ENCODE results near the gene KCNK17.

Gene KCNK17

GRCh38 chr6:39266782-39267355 is 47.4 kb downstream of the KCNK17 start:
- no peaks in the 10 kb centered on the region for H3K36me3 ChIP-seq (ENCODE audit: control insufficient read depth, insufficient read depth, low read length)
- no peak overlapping the region for H3K4me3 ChIP-seq (ENCODE audit: extremely low read depth, insufficient read depth, low read length, poor library complexity, severe bottlenecking)
- 96 to 97% methylated on average over 4 of the region's 5 CpGs for WGBS, 2 experiments (ENCODE audit: insufficient coverage in 2 of 2)
- H3K4me1 ChIP-seq (ENCODE audit: control insufficient read depth, insufficient read depth, low read length, poor library complexity, severe bottlenecking), result peaks cover 5% of the 10 kb centered on the region
- H3K9me3 ChIP-seq (ENCODE audit: control insufficient read depth, low read length), result no peaks in the 10 kb centered on the region
- H3K27ac ChIP-seq (ENCODE audit: low read depth, low read length, severe bottlenecking), result no peak overlapping the region

- Histone ChIP-seq H3K36me3 (ENCODE audit: control insufficient read depth, insufficient read depth, low read length) (no peaks in the 10 kb centered on the region), H3K9me3 (ENCODE audit: control insufficient read depth, low read length) (peaks cover under 1% of the 10 kb centered on the region), H3K27ac (ENCODE audit: low read depth, low read length, severe bottlenecking) (no peak overlapping the region), H3K4me3 (ENCODE audit: extremely low read depth, insufficient read depth, low read length, poor library complexity, severe bottlenecking) (no peak overlapping the region), H3K4me1 (ENCODE audit: control insufficient read depth, insufficient read depth, low read length, poor library complexity, severe bottlenecking) (peaks cover 5% of the 10 kb centered on the region)
- WGBS, 2 experiments (ENCODE audit: insufficient coverage in 2 of 2), result no CpG with 5 or more reads among the region's 2 CpGs
These were observed 47.8 kb downstream of the KCNK17 start for GRCh38 chr6:39266375-39266774.

- Histone ChIP-seq H3K4me1 (ENCODE audit: control insufficient read depth, insufficient read depth, low read length, poor library complexity, severe bottlenecking) (no peaks in the 10 kb centered on the region), H3K4me3 (ENCODE audit: extremely low read depth, insufficient read depth, low read length, poor library complexity, severe bottlenecking) (no peak overlapping the region)
- 20% methylated on average over 1 of the region's 5 CpGs; no CpG with 5 or more reads in 1 of the 2 experiments for WGBS, 2 experiments (ENCODE audit: insufficient coverage in 2 of 2)
These were observed 50.7 kb downstream of the KCNK17 start for GRCh38 chr6:39263303-39264037.

GRCh38 chr6:39261751-39262150 is 52.5 kb downstream of the KCNK17 start:
- WGBS, 2 experiments (ENCODE audit: insufficient coverage in 2 of 2), result 86 to 95% methylated on average over 2 to 3 of the region's 3 CpGs
- no peaks in the 10 kb centered on the region for H3K4me1 ChIP-seq (ENCODE audit: control insufficient read depth, insufficient read depth, low read length, poor library complexity, severe bottlenecking)
- H3K36me3 ChIP-seq (ENCODE audit: control insufficient read depth, insufficient read depth, low read length), result no peaks in the 10 kb centered on the region
- H3K9me3 ChIP-seq (ENCODE audit: control insufficient read depth, low read length), result peaks cover 10% of the 10 kb centered on the region
- no peak overlapping the region for H3K27ac ChIP-seq (ENCODE audit: low read depth, low read length, severe bottlenecking)
- no peak overlapping the region for H3K4me3 ChIP-seq (ENCODE audit: extremely low read depth, insufficient read depth, low read length, poor library complexity, severe bottlenecking)

More at GRCh38 chr6:39263303-39264037, 50.7 kb downstream of the KCNK17 start:
- Histone ChIP-seq H3K36me3 (ENCODE audit: control insufficient read depth, insufficient read depth, low read length) (no peaks in the 10 kb centered on the region), H3K27ac (ENCODE audit: low read depth, low read length, severe bottlenecking) (no peak overlapping the region), H3K9me3 (ENCODE audit: control insufficient read depth, low read length) (peaks cover 10% of the 10 kb centered on the region)

- no peak overlapping the region for H3K4me3 ChIP-seq (ENCODE audit: extremely low read depth, insufficient read depth, low read length, poor library complexity, severe bottlenecking)
- H3K36me3 ChIP-seq (ENCODE audit: control insufficient read depth, insufficient read depth, low read length), result no peaks in the 10 kb centered on the region
- WGBS, 2 experiments (ENCODE audit: insufficient coverage in 2 of 2), result 100% methylated on average over 1 of the region's 2 CpGs; no CpG with 5 or more reads in 1 of the 2 experiments
- peaks cover 10% of the 10 kb centered on the region for H3K9me3 ChIP-seq (ENCODE audit: control insufficient read depth, low read length)
- H3K4me1 ChIP-seq (ENCODE audit: control insufficient read depth, insufficient read depth, low read length, poor library complexity, severe bottlenecking), result no peaks in the 10 kb centered on the region
- H3K27ac ChIP-seq (ENCODE audit: low read depth, low read length, severe bottlenecking), result no peak overlapping the region
These were observed 53.3 kb downstream of the KCNK17 start for GRCh38 chr6:39260953-39261352.

- H3K4me1 ChIP-seq (ENCODE audit: control insufficient read depth, insufficient read depth, low read length, poor library complexity, severe bottlenecking), result no peaks in the 10 kb centered on the region
- H3K4me3 ChIP-seq (ENCODE audit: extremely low read depth, insufficient read depth, low read length, poor library complexity, severe bottlenecking), result no peak overlapping the region
- no peaks in the 10 kb centered on the region for H3K36me3 ChIP-seq (ENCODE audit: control insufficient read depth, insufficient read depth, low read length)
- H3K27ac ChIP-seq (ENCODE audit: low read depth, low read length, severe bottlenecking), result no peak overlapping the region
- peaks cover 10% of the 10 kb centered on the region for H3K9me3 ChIP-seq (ENCODE audit: control insufficient read depth, low read length)
- 88 to 94% methylated on average over 1 to 2 of the region's 2 CpGs for WGBS, 2 experiments (ENCODE audit: insufficient coverage in 2 of 2)
These were observed 53.8 kb downstream of the KCNK17 start for GRCh38 chr6:39260456-39260855.

GRCh38 chr6:39256294-39256940 is 57.8 kb downstream of the KCNK17 start:
- 20 to 73% methylated on average over 1 to 2 of the region's 2 CpGs for WGBS, 2 experiments (ENCODE audit: insufficient coverage in 2 of 2)
- no peak overlapping the region for H3K27ac ChIP-seq (ENCODE audit: low read depth, low read length, severe bottlenecking)

GRCh38 chr6:39254999-39255535 is 59.2 kb downstream of the KCNK17 start:
- no peak overlapping the region for H3K4me3 ChIP-seq (ENCODE audit: extremely low read depth, insufficient read depth, low read length, poor library complexity, severe bottlenecking)
- peaks cover 5% of the 10 kb centered on the region for H3K9me3 ChIP-seq (ENCODE audit: control insufficient read depth, low read length)
- H3K27ac ChIP-seq (ENCODE audit: low read depth, low read length, severe bottlenecking), result no peak overlapping the region
- WGBS, 2 experiments (ENCODE audit: insufficient coverage in 2 of 2), result 88 to 96% methylated on average over 2 to 3 of the region's 4 CpGs
- H3K4me1 ChIP-seq (ENCODE audit: control insufficient read depth, insufficient read depth, low read length, poor library complexity, severe bottlenecking), result no peaks in the 10 kb centered on the region
- no peaks in the 10 kb centered on the region for H3K36me3 ChIP-seq (ENCODE audit: control insufficient read depth, insufficient read depth, low read length)

More at GRCh38 chr6:39256294-39256940, 57.8 kb downstream of the KCNK17 start:
- Histone ChIP-seq H3K4me3 (ENCODE audit: extremely low read depth, insufficient read depth, low read length, poor library complexity, severe bottlenecking) (no peak overlapping the region), H3K9me3 (ENCODE audit: control insufficient read depth, low read length) (peaks cover 15% of the 10 kb centered on the region), H3K36me3 (ENCODE audit: control insufficient read depth, insufficient read depth, low read length) (no peaks in the 10 kb centered on the region), H3K4me1 (ENCODE audit: control insufficient read depth, insufficient read depth, low read length, poor library complexity, severe bottlenecking) (no peaks in the 10 kb centered on the region)

GRCh38 chr6:39251406-39251805 is 62.8 kb downstream of the KCNK17 start:
- peaks cover 5% of the 10 kb centered on the region for H3K9me3 ChIP-seq (ENCODE audit: control insufficient read depth, low read length)
- H3K36me3 ChIP-seq (ENCODE audit: control insufficient read depth, insufficient read depth, low read length), result no peaks in the 10 kb centered on the region
- H3K4me3 ChIP-seq (ENCODE audit: extremely low read depth, insufficient read depth, low read length, poor library complexity, severe bottlenecking), result no peak overlapping the region
- no peak overlapping the region for H3K27ac ChIP-seq (ENCODE audit: low read depth, low read length, severe bottlenecking)
- H3K4me1 ChIP-seq (ENCODE audit: control insufficient read depth, insufficient read depth, low read length, poor library complexity, severe bottlenecking), result no peaks in the 10 kb centered on the region
- WGBS, 2 experiments (ENCODE audit: insufficient coverage in 2 of 2), result 81 to 83% methylated on average over 5 to 6 of the region's 8 CpGs

- H3K4me1 ChIP-seq (ENCODE audit: control insufficient read depth, insufficient read depth, low read length, poor library complexity, severe bottlenecking), result no peaks in the 10 kb centered on the region
- no peak overlapping the region for H3K4me3 ChIP-seq (ENCODE audit: extremely low read depth, insufficient read depth, low read length, poor library complexity, severe bottlenecking)
- H3K27ac ChIP-seq (ENCODE audit: low read depth, low read length, severe bottlenecking), result no peak overlapping the region
- no peaks in the 10 kb centered on the region for H3K36me3 ChIP-seq (ENCODE audit: control insufficient read depth, insufficient read depth, low read length)
- peaks cover 5% of the 10 kb centered on the region for H3K9me3 ChIP-seq (ENCODE audit: control insufficient read depth, low read length)
These were observed 63.7 kb downstream of the KCNK17 start for GRCh38 chr6:39250507-39250906.
